ENCODE data around the gene HNRNPF.

- no peak for TF ChIP-seq TAF7 (optimal IDR thresholded peaks at IDR 0.05; ENCODE audit: borderline replicate concordance, low read depth, low read length)
- TF ChIP-seq MAX (IDR thresholded peaks at IDR 0.05): no peak
- no peak for TF ChIP-seq CBX8 (IDR thresholded peaks at IDR 0.05; ENCODE audit: borderline replicate concordance, low read depth, low read length)
- no peak for TF ChIP-seq SUZ12 (IDR thresholded peaks at IDR 0.05; ENCODE audit: low read length)
- no peak for TF ChIP-seq POLR2A (IDR thresholded peaks at IDR 0.05; ENCODE audit: control extremely low read depth in 1 of 2, low read depth in 2 of 2, low read length in 2 of 2)
- no peak for TF ChIP-seq JUND (IDR thresholded peaks at IDR 0.05; ENCODE audit: low read length)
- TF ChIP-seq CTCF (IDR thresholded peaks at IDR 0.05; ENCODE audit: control extremely low read depth in 1 of 3, insufficient read depth in 1 of 3, low read depth in 1 of 3, low read length in 3 of 3): no peak
- TF ChIP-seq CREB1 (IDR thresholded peaks at IDR 0.05): no peak
- TF ChIP-seq SP1 (IDR thresholded peaks at IDR 0.05; ENCODE audit: low read depth, low read length): no peak
- TF ChIP-seq EZH2 (IDR thresholded peaks at IDR 0.05; ENCODE audit: low read depth, low read length, severe bottlenecking): no peak
- TF ChIP-seq USF2 (IDR thresholded peaks at IDR 0.05; ENCODE audit: low read length): no peak
- TF ChIP-seq CTBP2 (IDR thresholded peaks at IDR 0.05; ENCODE audit: borderline replicate concordance, insufficient read depth, insufficient read length, low read length): no peak
- no peak for TF ChIP-seq CEBPB (IDR thresholded peaks at IDR 0.05; ENCODE audit: low read depth, low read length)
Observed at GRCh38 chr10:43375401-43376020, 33.5 kb downstream of the HNRNPF start.

All from H1 (cell line).